HepG2 (cell line): ENCODE measurements around the gene TMEM63C. TPM values are rescaled to one million over a fixed set of nuclear protein-coding genes. Genes with fewer than 3 reads are reported as not detected.

Experiments used
- DRAP1 ChIP-seq: IDR thresholded peaks from 2 replicates; pipeline ENCODE4 v1.6.1; 2016; ENCODE audit warnings: missing genetic modification reagents, missing compliant biosample characterization
- IKZF5 ChIP-seq: IDR thresholded peaks from 2 replicates; pipeline ENCODE4 v1.6.1; 2018; ENCODE audit warnings: missing genetic modification reagents, mild to moderate bottlenecking, missing compliant biosample characterization
- IRF9 ChIP-seq: sonication (generic); formaldehyde crosslinking; IDR thresholded peaks from 2 replicates; pipeline ENCODE4 v1.8.0; 2022; ENCODE audit warnings: missing genetic modification reagents, mild to moderate bottlenecking, borderline replicate concordance
- KAT7 ChIP-seq: IDR thresholded peaks from 2 replicates; pipeline ENCODE4 v1.6.1; 2018; ENCODE audit warnings: borderline replicate concordance, missing compliant biosample characterization
- LRRFIP1 ChIP-seq: sonication (generic); formaldehyde crosslinking; conservative IDR thresholded peaks from 2 replicates; pipeline ENCODE4 v1.4.0; 2020; ENCODE audit warnings: missing genetic modification reagents
- MLXIP ChIP-seq: sonication (generic); formaldehyde crosslinking; IDR thresholded peaks from 2 replicates; pipeline ENCODE4 v1.9.0; 2021; ENCODE audit warnings: missing genetic modification reagents, borderline replicate concordance
- NFAT5 ChIP-seq: sonication (generic); formaldehyde crosslinking; IDR thresholded peaks from 2 replicates; pipeline ENCODE4 v1.4.0; 2020; ENCODE audit warnings: missing genetic modification reagents
- NR3C1 ChIP-seq: sonication (generic); formaldehyde crosslinking; IDR thresholded peaks from 2 replicates; pipeline ENCODE4 v1.4.0; 2020; ENCODE audit warnings: missing genetic modification reagents
- TFDP1 ChIP-seq: IDR thresholded peaks from 2 replicates; pipeline ENCODE4 v1.6.1; 2016; ENCODE audit warnings: missing compliant biosample characterization, missing genetic modification reagents, borderline replicate concordance
- YY1 ChIP-seq: IDR thresholded peaks from 2 replicates; pipeline ENCODE4 v1.6.1; 2011; ENCODE audit warnings: low read length, low read depth, moderate library complexity, mild to moderate bottlenecking; ENCODE audit not compliant: insufficient read depth, insufficient replicate concordance
- ZNF317 ChIP-seq: sonication (generic); formaldehyde crosslinking; IDR thresholded peaks from 2 replicates; pipeline ENCODE4 v1.5.0; 2020; ENCODE audit warnings: mild to moderate bottlenecking, missing genetic modification reagents
- ZNF546 ChIP-seq: sonication (generic); formaldehyde crosslinking; conservative IDR thresholded peaks from 2 replicates; pipeline ENCODE4 v1.8.1; 2023; ENCODE audit warnings: mild to moderate bottlenecking, missing genetic modification reagents
- polyA plus RNA-seq, 8 experiments: library from polyadenylated mRNA; depleted of rRNA in 3 of 8; stranded (reverse) in 7 of 8; unstranded in 1 of 8; fragments of >200 nt; fragmentation: Illumina TruSeq in 4 of 8; extraction: Trizol in 4 of 8; gene quantifications; 2 replicates each; pipeline versions ENCODE4 v1.2.1 to v1.2.3, GENCODE V29; 2011 to 2016; ENCODE audit warnings: low read depth in 4 of 8, missing spikeins in 1 of 8, mixed read lengths in 1 of 8; ENCODE audit not compliant: insufficient read depth in 1 of 8
- total RNA-seq, 5 experiments: library from RNA; depleted of rRNA; stranded (reverse); fragments of >200 nt; fragmentation: Illumina TruSeq; extraction: Trizol; gene quantifications; 2 replicates each; pipeline ENCODE4 v1.2.3, GENCODE V29; 2016; ENCODE audit warnings: low read depth in 1 of 5

TMEM63C gene
- total and polyA plus RNA-seq, 2 of the 13 experiments (the other 11 are each of a cell fraction or from before 2014, with no cell fraction given): 0.17 to 0.27 TPM

- TF ChIP-seq MLXIP (CRISPR knock-in tag): peak; percentile 90
- TF ChIP-seq LRRFIP1: peak; percentile 96
- TF ChIP-seq TFDP1 (CRISPR knock-in tag): peak; percentile 17; the same call in 1 of the 2 replicates
- TF ChIP-seq IRF9 (CRISPR knock-in tag): peak; percentile 83; the same call in 1 of the 2 replicates
- TF ChIP-seq YY1: no peak
- TF ChIP-seq KAT7: no peak
- TF ChIP-seq IKZF5 (CRISPR knock-in tag): peak; percentile 83; the same call in 1 of the 2 replicates
- TF ChIP-seq ZNF546: no peak
- TF ChIP-seq ZNF317 (CRISPR knock-in tag): peak; percentile 77; the same call in 1 of the 2 replicates
- peak; percentile 94 for TF ChIP-seq NFAT5
- no peak for TF ChIP-seq NR3C1
- peak; percentile 46; the same call in 1 of the 2 replicates for TF ChIP-seq DRAP1 (CRISPR knock-in tag)
These were observed 26.8 kb downstream of the TMEM63C start (continued) for GRCh38 chr14:77208291-77208978.
